T1000 (cell line): ENCODE measurements around the gene LPO.

ENCODE experiments used
- DNase-seq: peaks from one replicate; lab custom pipeline; 2025; ENCODE audit warnings: mixed read lengths; lab: John Stamatoyannopoulos, UW

LPO gene

DNA sequence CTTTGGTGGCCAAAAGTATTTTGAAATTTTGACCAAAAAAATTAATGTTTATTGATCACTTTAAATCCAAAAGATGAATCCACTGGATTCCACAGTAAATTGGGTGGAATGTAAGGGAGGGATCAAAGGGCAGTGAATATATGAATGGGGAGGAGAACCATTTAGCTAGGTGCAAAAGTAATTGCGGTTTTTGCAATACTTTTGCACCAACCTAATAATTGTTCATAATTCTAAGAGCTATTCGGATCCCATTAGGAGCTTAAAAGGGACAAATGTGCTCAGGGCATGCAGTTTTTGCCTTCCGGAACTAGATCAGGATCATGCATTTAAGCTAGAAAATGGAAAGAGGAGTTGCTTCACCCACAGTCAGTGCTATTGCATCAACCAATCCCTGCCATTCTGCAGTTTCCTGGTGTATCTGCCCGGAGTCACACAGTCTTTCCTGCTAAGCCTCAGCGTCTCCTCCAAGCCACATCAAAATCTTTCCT, at the start of gene LPO:
Gene LPO, plus strand, starts transcription at position 438 of the 488 bp plus-strand sequence. CDS start 4,396 bp downstream, outside the sequence.
- DNase-seq = no peak

DNA sequence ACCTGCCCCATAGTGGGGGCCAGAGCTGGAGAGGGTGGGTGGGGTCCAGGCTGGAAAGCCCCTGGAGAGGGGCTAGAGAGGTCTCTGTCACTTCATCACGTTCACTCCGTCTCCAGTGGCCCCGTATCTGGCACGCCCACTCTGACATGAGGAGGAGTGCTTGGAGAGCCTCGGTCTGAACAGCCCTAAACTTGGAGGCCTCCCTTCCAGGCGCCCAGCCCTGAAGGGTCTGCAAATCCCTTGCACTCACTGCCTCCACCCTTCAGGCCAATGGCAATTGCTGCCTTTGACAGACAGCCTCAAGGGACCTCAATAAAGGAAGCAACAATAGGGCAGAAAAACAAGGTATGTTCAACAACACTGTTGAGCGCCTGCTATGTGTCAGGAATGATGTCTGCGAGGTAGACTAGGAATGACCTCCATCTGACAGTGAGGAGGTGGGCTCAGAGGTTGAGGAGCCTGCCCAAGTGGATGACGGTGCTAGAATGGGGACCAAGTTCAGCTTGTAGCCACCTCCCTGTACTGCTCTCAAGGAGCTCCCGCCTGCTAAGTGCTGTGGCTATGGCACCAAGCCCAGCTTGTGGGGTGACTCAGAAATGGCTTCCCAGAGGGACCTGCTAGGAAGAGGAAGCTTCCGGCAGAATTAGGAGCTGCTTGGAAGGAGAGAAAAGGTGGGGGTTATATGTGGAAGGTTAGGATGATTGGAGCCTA, 48.8 kb upstream of the LPO start:
- DNase-seq = peak; percentile 79

DNA sequence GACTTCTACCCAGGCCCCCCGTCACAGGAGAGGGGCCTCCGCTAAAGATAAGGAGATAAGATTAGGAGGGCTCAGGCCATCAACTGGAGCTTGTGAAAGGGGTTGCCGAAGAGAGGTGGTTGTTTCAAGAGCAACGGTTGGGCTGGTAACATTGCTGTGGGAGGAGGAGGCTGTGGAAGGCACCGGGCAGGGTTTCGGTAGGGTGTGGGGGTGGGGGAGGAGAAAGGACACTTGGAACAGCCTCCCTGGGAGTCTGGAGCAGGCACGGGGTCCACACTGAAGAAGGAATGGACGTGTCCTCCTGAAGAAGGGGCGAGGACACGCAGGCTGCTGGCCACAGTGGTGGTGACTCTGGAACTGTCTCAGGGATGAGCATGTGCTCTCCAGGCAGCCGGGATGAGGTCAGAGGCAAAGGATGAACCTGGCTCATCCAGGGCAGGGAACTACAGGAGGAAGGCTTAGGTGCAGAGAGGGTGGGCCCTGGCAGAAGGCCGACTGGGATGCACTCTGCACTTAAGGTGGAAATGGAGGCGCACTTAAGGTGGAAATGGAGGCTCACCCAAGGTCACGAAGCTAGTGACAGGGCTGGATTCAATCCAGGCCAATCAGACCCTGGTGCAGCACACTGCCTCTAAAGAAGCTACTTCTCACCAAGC, 47.0 kb upstream of the LPO start:
- DNase-seq = no peak

DNA sequence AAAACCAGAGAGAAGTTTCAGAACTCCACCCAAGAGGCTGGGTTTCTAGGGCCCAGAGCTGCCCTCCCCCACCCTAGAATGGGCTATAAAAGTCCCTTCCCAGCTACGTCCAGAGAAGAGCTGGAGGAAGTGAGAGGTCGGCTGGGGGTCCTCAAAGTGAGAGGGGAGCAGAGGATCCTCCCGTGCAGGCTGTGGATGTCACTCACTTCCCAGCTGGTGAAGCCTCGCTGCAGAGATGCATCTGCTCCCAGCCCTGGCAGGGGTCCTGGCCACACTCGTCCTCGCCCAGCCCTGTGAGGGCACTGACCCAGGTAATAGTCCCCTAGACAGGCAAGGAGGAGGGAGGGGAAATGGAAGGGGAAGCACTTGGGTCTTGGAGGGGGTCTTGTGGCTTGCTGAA, 45.8 kb upstream of the LPO start, which contains the start of gene EPX:
Gene EPX, plus strand, starts transcription at position 115 of the 400 bp plus-strand sequence. Its CDS starts 121 bp downstream, at position 236.
- no peak for DNase-seq

DNA sequence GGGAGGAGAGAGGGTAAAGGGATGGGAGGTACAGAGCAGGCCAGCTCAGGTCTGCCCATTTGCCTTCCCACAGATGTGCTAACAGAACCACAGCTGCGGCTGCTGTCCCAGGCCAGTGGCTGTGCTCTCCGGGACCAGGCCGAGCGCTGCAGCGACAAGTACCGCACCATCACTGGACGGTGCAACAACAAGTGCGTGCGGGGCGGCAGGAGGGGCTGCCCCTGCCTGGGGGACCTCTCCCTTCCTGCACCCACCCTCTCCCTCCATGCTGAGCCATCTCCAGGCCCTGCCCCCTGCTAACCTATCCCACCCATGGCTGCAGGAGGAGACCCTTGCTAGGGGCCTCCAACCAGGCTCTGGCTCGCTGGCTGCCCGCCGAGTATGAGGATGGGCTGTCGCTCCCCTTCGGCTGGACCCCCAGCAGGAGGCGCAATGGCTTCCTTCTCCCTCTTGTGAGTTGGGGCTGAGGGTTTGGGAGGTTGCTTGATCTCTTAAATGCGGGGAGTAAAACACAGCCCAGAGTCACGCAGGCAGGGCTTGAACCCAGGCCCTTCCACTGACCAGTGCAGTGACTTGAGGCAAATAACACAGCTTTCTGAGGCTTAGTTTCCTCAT, 44.6 kb upstream of the LPO start:
- no peak for DNase-seq

DNA sequence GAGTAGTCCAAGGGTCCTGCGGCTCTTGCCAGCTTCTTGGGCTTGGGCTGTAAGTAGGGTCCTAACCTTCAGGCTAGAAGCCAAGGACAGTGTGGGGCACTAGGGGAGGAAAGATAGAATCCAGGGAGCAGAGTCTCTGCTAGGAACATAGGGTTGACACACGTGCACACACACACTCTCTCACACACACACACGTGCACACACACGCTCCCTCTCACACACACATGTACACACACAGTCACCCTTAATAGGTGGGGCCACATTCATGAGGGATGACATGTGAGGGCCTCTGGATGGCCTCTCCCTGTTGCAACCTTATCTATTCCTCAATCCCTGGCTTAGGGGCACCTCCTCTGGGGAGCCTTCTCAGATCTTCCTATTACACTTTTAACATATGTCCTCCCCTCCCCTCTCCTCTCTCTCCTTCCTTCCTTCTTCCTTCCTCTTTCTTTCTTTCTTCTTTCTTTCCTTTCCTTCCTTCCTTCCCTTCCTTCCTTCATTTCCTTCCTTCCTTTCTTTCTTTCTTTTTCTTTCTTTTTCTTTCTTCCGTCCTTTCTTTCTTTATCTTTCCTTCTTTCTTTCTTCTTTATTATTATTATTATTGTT, 42.8 kb upstream of the LPO start:
- no peak for DNase-seq

DNA sequence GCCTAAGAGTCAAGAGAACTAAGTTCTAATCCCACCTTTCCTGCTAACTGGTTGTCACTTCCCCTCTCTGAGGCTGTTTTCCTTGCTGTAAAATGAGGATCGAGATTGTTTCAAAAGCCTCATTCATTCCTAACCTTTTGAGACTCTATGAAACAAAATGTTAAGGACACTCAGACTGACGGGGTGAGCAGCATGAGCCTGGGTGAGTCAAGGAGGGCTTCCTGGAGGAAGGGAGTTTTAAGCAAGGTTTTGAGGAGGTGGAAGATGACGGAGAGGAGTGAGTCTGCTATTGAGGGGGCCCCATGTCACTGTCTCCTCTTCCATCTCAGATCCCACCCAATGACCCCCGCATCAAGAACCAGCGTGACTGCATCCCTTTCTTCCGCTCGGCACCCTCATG, 41.8 kb upstream of the LPO start:
- no peak for DNase-seq

DNA sequence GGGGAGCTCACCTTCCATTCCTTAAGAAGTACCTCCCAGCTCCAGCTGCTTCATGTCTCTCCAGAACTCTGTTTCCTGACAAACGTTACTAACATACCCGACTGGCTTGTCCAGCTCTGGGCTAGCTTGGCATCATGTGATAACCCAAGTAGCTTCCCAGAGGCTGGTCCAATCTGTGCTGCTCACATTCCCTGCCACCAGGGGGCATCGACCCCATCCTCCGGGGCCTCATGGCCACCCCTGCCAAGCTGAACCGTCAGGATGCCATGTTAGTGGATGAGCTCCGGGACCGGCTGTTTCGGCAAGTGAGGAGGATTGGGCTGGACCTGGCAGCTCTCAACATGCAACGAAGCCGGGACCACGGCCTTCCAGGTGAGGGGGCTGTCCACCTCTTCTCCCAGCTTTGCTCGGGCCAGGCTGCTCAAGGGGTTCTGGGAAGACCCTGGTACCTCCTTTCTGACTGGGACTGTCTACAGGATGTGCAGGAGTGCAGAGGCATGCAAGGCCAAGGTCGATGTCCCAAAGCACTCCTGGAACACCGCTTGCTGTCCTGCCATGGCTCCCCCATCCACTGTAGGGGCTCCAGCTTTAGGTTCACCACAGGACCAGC, 38.3 kb upstream of the LPO start:
- no peak for DNase-seq

DNA sequence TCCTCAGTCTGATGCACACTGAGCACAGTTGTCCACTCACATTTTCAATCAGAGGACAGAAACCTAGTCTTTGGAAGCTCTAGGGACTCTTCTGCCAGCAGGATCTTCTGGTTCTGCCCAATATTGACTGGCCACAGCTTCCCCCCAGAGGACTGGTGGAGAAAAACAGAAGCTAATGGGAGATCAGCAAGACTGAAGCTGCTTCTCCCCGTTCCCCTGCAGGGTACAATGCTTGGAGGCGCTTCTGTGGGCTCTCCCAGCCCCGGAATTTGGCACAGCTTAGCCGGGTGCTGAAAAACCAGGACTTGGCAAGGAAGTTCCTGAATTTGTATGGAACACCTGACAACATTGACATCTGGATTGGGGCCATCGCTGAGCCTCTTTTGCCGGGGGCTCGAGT, 35.5 kb upstream of the LPO start:
- DNase-seq = no peak

DNA sequence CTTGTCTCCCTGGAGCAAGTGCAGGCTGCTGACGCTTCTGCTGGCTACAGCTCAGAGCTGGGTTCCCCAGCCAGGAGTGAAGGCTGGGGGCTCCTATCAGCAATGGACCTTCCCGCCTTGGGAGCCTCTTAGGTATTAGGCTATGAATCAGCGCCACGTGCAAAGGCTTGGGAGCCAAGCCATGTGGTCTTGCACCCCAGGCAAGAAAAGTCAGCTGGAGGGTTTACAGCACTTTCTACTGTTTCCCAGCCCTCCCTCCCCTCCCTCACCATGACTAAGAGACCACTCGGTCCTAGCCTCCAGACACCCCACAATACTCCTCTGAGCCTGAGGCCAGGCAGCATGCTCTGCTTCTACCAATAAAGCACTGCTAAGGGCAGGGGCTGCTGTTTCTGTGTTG, 33.6 kb upstream of the LPO start:
- DNase-seq = no peak

DNA sequence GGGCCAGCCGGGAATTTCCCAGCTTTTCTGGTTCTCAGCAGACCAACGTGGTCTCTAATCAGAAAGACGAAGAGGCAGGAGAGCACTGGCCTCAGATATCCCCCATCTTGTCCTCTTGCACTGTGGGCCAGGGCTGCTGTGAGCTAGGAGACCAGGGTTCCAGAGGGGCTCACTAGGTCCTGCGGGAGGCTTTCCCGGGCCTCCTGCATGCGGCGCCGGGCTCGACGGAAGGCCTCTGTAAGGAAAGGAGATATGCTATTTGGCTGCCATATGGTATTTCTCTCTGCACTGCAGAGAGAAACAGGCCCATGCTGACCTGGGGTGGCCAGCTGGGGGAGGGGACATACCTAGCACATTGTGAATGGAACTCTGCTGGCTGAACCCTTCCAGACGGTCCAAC, 32.4 kb upstream of the LPO start:
- no peak for DNase-seq

DNA sequence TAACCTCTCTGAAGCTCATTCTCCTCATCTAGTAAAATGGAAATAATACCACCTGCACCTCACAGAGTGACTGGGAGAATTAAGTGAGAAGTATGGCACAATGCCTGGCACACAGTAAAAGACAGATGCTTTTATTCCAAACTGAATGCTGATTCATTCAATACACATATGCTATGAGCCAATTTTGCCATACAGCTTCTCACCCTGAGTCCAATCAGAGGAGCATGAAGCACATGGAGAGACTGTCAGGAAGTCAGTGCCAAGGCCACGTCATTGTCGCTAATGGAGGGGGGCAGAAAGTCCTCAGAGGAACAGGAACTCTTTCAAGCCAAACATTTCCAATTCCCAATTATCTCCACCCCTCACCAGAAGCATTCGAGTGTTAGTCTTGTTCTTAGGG, 30.9 kb upstream of the LPO start:
- DNase-seq = no peak

DNA sequence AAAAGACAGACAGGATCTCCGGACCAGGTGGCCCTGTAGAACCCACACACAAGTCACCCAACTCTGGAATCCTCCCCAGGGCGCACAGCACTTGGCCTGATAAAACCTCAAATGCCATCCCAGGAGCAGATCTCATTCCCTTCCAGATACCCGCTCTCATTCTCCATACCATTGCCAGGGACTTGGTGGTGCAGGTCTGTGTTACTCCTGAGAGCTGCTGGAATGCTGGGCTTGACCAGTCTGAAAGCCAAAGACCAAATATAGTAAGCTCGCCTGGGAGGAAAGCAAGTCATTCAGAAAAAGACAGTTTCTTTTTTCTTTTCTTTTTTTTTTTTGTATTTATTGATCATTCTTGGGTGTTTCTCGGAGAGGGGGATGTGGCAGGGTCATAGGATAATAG, 30.0 kb upstream of the LPO start:
- DNase-seq = no peak

DNA sequence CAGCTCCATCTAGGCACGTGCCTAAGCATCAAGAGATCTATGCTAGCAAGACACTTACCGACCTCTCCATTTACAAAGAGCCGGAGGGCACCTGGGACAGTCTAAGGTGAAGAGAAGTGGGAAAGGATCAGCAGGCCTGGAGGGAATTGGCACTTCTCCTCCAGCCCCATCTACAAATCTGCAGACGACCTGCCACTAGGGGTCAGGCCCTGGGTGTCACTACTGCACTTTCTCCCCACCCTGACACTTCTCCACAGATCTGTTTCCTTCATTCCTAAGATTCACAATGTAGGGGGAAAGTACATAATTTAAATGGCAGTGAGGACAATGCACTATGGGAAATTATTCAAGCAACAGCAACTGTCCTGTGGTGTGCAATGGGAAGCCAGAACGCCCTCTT, 27.5 kb upstream of the LPO start:
- DNase-seq = no peak

DNA sequence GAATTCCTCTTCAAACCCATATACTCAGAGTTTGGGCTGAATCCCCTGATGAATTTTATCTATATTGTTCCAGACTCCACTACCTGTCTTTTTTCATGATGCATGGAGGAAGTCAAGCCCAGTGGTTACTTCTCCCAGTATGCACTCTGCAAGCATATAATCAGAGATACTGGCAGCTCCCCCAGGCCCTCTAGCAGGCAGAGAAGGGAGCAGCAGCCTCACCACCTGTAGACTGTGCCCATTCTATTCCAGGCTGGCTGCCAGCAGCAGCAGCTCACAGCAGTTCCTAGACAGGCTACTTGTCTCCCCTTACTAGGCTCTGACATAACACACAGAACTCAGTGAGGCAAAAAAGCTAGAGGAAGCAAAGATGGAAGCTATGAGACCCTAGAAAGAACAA, 22.7 kb upstream of the LPO start:
- no peak for DNase-seq

DNA sequence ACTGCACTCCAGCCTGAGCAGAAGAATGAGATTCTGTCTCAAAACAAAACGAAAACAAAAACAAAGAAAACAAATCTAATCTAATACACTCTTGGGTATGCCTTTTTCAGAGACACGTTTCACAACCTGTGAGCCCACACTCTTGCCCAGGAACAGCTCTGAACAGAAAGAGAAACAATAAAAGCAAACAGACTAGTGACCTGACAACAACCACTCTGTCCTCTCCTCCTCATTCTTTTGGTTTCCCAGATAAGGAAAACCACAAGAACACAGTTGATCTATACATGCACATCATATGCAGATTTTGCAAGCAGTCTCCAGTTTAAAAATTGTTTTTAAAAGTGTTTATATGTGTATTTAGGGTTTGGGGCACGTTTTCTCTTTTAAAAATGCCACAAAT, 20.6 kb upstream of the LPO start:
- no peak for DNase-seq

DNA sequence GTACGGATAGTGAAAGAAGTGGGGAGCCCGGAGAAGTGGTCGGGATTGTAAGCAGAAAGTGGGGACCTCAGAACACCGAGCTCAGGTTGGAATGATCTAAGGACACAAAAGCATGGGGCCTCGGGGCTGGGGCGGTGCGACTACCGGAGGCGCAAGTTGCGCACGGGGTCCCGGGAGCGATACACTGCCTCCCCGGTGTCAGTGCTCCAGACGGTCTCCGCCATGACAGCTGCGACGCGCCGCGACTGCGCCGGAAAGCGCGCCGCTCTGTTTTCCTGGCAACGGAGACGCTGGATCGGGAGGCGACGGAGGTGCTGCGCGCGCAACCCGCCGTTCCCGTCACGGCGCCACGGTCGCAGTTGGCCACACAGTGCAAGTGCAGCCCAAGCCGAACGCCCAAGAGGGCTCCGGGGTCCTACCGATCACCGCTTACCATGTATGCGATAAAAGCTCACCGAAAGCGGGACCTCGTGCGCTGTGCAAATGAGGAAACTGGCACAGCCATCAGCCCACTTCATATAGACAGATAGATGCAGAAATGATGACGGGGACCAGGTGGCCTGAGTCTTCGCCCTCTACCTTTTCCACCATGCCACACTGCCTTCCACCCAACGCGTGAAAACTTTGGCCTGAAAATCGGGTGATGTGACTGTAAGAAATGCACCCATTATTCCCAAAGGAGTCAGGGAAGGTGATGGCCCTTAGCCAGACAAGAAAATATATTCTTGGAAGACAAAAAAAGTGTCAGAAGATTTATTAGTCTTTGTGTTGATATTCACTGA, 19.2 kb upstream of the LPO start, which contains the start of gene MKS1:
Gene MKS1, minus strand, starts transcription at position 249 of the 782 bp plus-strand sequence. Its CDS starts 25 bp downstream, at position 224.
- peak; percentile 97 for DNase-seq

DNA sequence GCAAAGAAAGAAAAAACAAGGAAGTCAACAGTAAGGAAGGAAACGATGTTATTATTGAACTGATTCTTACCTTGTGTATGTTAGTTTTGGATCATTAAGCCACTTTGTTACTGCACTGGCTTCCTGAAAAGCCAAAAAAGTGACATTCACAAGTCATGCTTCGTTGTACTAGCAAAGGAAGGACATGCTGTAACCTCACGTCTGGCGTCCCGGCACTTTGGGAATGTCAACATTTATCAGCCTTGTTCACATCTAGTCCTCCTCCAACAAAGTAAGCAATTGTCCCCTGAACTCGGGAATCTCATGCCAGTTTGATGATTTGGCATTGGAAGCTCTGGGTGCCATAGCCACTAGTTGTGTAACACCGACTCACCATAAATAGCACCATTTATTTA, 18.6 kb upstream of the LPO start:
- DNase-seq = no peak

DNA sequence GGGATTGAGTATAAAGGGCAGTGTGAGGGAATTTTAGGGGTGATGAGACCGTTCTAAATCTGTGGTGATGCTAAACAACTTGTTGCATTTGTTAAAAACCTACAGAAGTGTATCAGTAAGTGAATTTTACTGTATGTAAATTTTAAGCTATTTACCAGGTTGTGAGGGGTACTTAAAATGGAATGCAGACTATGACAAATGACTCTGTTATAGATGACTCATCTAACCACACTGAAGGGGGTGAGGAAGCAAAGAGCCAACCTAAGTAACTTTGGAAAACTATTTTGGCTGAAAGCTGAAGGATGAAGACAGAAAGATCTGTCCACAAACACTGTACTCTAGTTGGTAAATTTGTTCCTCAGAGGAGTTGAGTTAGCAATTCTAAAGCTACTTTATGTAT, 14.1 kb upstream of the LPO start:
- DNase-seq = no peak

DNA sequence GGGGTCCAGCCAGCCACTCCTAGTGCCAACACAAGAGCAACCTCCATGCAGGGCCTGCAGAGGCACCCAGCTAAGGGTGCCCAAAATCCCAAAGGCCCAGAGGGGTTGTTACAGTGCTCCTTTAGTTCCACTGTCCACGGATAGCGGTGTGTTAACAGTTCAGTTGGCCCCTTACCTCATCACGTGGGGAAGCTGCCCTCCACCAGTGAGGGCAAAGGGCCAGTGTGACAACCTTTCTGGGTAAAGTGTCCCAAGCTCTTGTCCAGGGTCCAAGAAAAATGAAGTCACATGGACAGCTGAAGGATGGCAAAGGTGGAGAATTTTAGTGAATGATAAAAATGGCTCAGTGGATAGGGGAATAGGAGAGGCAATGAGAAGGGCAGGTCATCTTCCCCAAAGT, 10.7 kb upstream of the LPO start:
- no peak for DNase-seq

DNA sequence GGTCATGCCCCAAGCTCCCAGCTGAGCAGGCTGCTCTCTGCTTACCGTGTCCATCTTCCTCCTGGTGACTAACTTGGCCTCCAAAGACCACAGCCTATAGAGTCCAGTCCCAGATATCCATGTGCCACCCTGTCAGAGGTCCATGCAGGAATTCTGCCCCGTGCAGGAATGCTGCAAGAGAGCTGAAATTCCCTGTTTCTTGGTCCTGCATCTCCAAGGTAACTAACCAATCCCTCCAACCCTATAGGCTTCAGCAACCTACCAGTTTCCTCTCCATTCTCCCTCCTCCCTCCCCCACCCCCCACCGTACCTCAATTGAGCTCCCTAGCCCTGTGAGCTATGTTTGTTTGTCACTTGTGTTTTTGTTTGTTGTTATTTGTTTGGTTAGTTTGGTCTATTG, 9.7 kb upstream of the LPO start:
- DNase-seq = no peak
